Measurements from ENCODE around the gene CTXND2.
"Not testable (repeated sequence)": the region's sequence is repeated elsewhere in the genome, so short reads cannot be mapped to it uniquely, and the experiment has no call there.

DNA sequence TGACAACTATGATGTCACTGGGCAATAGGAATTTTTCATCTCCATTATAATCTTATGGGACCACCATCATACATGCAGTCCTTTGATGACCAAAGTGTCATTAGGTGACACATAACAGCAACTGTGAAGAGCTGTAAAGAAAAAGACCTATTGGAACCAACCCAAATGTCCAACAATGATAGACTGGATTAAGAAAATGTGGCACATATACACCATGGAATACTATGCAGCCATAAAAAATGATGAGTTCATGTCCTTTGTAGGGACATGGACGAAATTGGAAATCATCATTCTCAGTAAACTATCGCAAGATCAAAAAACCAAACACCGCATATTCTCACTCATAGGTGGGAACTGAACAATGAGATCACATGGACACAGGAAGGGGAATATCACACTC lies 22.7 kb upstream of the CTXND2 start:
- TF ChIP-seq, protein P1, sequence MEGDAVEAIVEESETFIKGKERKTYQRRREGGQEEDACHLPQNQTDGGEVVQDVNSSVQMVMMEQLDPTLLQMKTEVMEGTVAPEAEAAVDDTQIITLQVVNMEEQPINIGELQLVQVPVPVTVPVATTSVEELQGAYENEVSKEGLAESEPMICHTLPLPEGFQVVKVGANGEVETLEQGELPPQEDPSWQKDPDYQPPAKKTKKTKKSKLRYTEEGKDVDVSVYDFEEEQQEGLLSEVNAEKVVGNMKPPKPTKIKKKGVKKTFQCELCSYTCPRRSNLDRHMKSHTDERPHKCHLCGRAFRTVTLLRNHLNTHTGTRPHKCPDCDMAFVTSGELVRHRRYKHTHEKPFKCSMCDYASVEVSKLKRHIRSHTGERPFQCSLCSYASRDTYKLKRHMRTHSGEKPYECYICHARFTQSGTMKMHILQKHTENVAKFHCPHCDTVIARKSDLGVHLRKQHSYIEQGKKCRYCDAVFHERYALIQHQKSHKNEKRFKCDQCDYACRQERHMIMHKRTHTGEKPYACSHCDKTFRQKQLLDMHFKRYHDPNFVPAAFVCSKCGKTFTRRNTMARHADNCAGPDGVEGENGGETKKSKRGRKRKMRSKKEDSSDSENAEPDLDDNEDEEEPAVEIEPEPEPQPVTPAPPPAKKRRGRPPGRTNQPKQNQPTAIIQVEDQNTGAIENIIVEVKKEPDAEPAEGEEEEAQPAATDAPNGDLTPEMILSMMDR (IDR thresholded peaks at IDR 0.05): not testable (repeated sequence)
- not testable (repeated sequence) for TF ChIP-seq POLR2A (IDR thresholded peaks at IDR 0.05)
